PC-3 (cell line): Measurements from ENCODE around the gene ZDHHC18. TPM values are rescaled to one million over a fixed set of nuclear protein-coding genes. Genes with fewer than 3 reads are reported as not detected.

Experiments
- ATAC-seq: fragments of 200-7000 bp; cut with Tn5 transposase; 2 replicates; pipeline ENCODE4 v1.9.1; 2020; ENCODE audit warnings: mild to moderate bottlenecking, moderate library complexity
- BruUV-seq: library from RNA; stranded (reverse); fragments of 400-500 nt; replicated peaks from 2 replicates; lab custom pipeline; 2021; lab: Mats Ljungman, UMichigan
- CTCF ChIA-PET: fragments of 300-600 bp; sonication (Branson Sonifier 250); formaldehyde crosslinking; loops from one replicate; lab custom pipeline; 2022; ENCODE audit warnings: antibody characterized with exemption; lab: Charles Lee
- POLR2A ChIA-PET: fragments of 300-600 bp; sonication (Branson Sonifier 250); formaldehyde crosslinking; loops from one replicate; lab custom pipeline; 2022; ENCODE audit warnings: antibody characterized with exemption; ENCODE audit not compliant: unreplicated experiment; lab: Charles Lee
- DNase-seq: peaks from one replicate; pipeline ENCODE4 v3.0.0-alpha.2; 2015
- H2AFZ ChIP-seq: fragments of 300-600 bp; sonication (generic); 2 replicates; pipeline ENCODE4 v1.6.0; 2016; ENCODE audit warnings: antibody characterized with exemption, low read length
- H3F3A ChIP-seq: fragments of 300-600 bp; sonication (generic); one replicate; pipeline ENCODE4 v1.6.0; 2017; ENCODE audit warnings: antibody characterized with exemption, low read length, control low read depth, mild to moderate bottlenecking; ENCODE audit not compliant: unreplicated experiment
- H3K27ac ChIP-seq: fragments of 300-600 bp; sonication (generic); 2 replicates; pipeline ENCODE4 v1.5.1; 2016; ENCODE audit warnings: mild to moderate bottlenecking, low read length
- H3K27me3 ChIP-seq: fragments of 300-600 bp; sonication (generic); 2 replicates; pipeline ENCODE4 v1.6.1; 2016; ENCODE audit warnings: low read length, mixed read lengths
- H3K36me3 ChIP-seq: fragments of 300-600 bp; sonication (generic); 2 replicates; pipeline ENCODE4 v1.6.1; 2016; ENCODE audit warnings: low read depth, mixed run types, low read length, mixed read lengths
- H3K4me1 ChIP-seq: fragments of 300-600 bp; sonication (generic); 2 replicates; pipeline ENCODE4 v1.5.1; 2016; ENCODE audit warnings: low read length; ENCODE audit not compliant: insufficient read depth
- H3K4me2 ChIP-seq: fragments of 300-600 bp; sonication (generic); 2 replicates; pipeline ENCODE4 v1.6.0; 2016; ENCODE audit warnings: low read length
- H3K4me3 ChIP-seq: fragments of 300-600 bp; sonication (generic); 2 replicates; pipeline ENCODE4 v1.5.1; 2016; ENCODE audit warnings: mild to moderate bottlenecking, low read length, mixed read lengths
- H3K79me2 ChIP-seq: fragments of 300-600 bp; sonication (generic); 2 replicates; pipeline ENCODE4 v1.6.1; 2017; ENCODE audit warnings: low read length, mixed read lengths
- H3K9ac ChIP-seq: fragments of 300-600 bp; sonication (generic); 2 replicates; pipeline ENCODE4 v1.6.0; 2016; ENCODE audit warnings: mild to moderate bottlenecking, low read length
- H3K9me2 ChIP-seq: fragments of 300-600 bp; sonication (generic); replicated peaks from 2 replicates; pipeline ENCODE4 v1.6.1; 2016; ENCODE audit warnings: mixed run types, low read length, mixed read lengths
- H3K9me3 ChIP-seq: fragments of 300-600 bp; sonication (generic); 2 replicates; pipeline ENCODE4 v1.6.1; 2016; ENCODE audit warnings: low read length, mixed read lengths
- H4K20me1 ChIP-seq: fragments of 300-600 bp; sonication (generic); 2 replicates; pipeline ENCODE4 v1.6.1; 2016; ENCODE audit warnings: low read length, mixed read lengths
- CTCF ChIP-seq: fragments of 300-600 bp; sonication (generic); conservative IDR thresholded peaks from 2 replicates; pipeline ENCODE4 v1.5.1; 2017; ENCODE audit warnings: antibody characterized with exemption, low read depth, mild to moderate bottlenecking, low read length
- EZH2 ChIP-seq: fragments of 300-600 bp; sonication (generic); IDR thresholded peaks from one replicate; pipeline ENCODE4 v1.6.1; 2017; ENCODE audit warnings: antibody characterized with exemption, mild to moderate bottlenecking, low read length; ENCODE audit not compliant: unreplicated experiment
- EZH2phosphoT487 ChIP-seq: fragments of 300-600 bp; sonication (generic); IDR thresholded peaks from 2 replicates; pipeline ENCODE4 v1.6.1; 2018; ENCODE audit warnings: mild to moderate bottlenecking, antibody characterized with exemption, low read length, borderline replicate concordance
- intact Hi-C: fragments of 100-400 bp; cut with micrococcal nuclease; formaldehyde crosslinking; loops from 2 replicates; pipeline ENCODE4 v1.9.0; 2023
- total RNA-seq: library from RNA; depleted of rRNA; stranded (reverse); fragments of >200 nt; gene quantifications from 2 replicates; pipeline ENCODE4 v1.2.3, GENCODE V29; 2014

ZDHHC18 gene
- total RNA-seq, 1 experiment from 2014 or later: 18.1 TPM

GRCh38 chr1:26854906-26855305 lies 28.4 kb downstream of the ZDHHC18 start:
- DNase-seq (no peak), ATAC-seq (no peak)
- Histone ChIP-seq H3K36me3 (peaks cover 40% of the 10 kb centered on the region), H3K27me3 (no peaks in the 10 kb centered on the region), H3K4me1 (peaks cover 54% of the 10 kb centered on the region), H4K20me1 (no peaks in the 10 kb centered on the region), H3K79me2 (no peaks in the 10 kb centered on the region), H3F3A (no peaks in the 10 kb centered on the region), H3K4me3 (no peak overlapping the region), H3K4me2 (no peak overlapping the region), H3K27ac (peak overlapping the region; percentile 89; the same call in 1 of the 2 replicates), H2AFZ (no peak overlapping the region), H3K9me3 (no peaks in the 10 kb centered on the region), H3K9me2 (no peaks in the 10 kb centered on the region), H3K9ac (no peak overlapping the region)
- BruUV-seq: no TSS peak
- TF ChIP-seq EZH2: no peak
- no peak for TF ChIP-seq EZH2phosphoT487
- no peak for TF ChIP-seq CTCF
- CTCF ChIA-PET: no interaction called here
- POLR2A ChIA-PET: no interaction called here
- intact Hi-C loops: no loop called here

GRCh38 chr1:26855636-26856035 lies 29.1 kb downstream of the ZDHHC18 start:
- H3K9me3 ChIP-seq: no peaks in the 10 kb centered on the region
- H3K4me3 ChIP-seq: no peak overlapping the region
- no peaks in the 10 kb centered on the region for H4K20me1 ChIP-seq
- ChIA-PET POLR2A (interaction anchor here (0.6 kb wide), 1 partner anchor 929 kb away, joined by 4 read pairs; no protein-coding TSS in a partner anchor), CTCF (no interaction called here)
- intact Hi-C loops: no loop called here
- H3K79me2 ChIP-seq: no peaks in the 10 kb centered on the region
- peaks cover 51% of the 10 kb centered on the region for H3K4me1 ChIP-seq
- no peaks in the 10 kb centered on the region for H3K27me3 ChIP-seq
- no peak for TF ChIP-seq EZH2phosphoT487
- TF ChIP-seq EZH2: no peak
- TF ChIP-seq CTCF: no peak
- no TSS peak for BruUV-seq
- no peak overlapping the region for H3K9ac ChIP-seq
- H3K36me3 ChIP-seq: peaks cover 32% of the 10 kb centered on the region
- 0 out of 2 replicates have a peak overlapping the region, but pooled peaks have one; percentile 4 for H3K27ac ChIP-seq
- H3K9me2 ChIP-seq: no peaks in the 10 kb centered on the region
- no peak overlapping the region for H2AFZ ChIP-seq
- H3F3A ChIP-seq: no peaks in the 10 kb centered on the region
- DNase-seq: no peak
- H3K4me2 ChIP-seq: no peak overlapping the region
- no peak for ATAC-seq

DNA sequence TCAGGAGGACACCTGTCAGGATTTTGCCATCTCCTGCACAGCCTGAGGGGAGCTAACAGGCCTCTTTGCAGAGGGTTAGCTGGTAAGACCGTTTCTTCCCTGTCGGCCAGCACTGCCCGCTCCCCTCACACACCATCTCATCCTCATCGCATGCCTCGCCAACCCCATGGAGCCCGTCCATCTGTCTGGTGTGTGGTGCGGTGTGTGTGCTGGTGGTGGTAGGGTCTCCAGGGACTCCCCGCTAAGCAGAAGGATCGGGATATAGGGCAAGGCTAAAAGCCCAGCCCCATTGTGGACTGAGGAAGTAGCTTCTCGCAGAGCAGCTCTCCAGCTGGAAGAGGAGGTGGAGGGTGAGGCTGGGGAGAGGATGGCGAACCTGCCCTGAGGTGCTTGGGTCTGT lies 29.7 kb downstream of the ZDHHC18 start:
- Histone ChIP-seq H3K79me2 (no peaks in the 10 kb centered on the region), H3K27ac (no peak overlapping the region), H3K9me2 (no peaks in the 10 kb centered on the region), H3F3A (peaks cover 3% of the 10 kb centered on the region), H3K4me2 (no peak overlapping the region), H3K36me3 (peaks cover 28% of the 10 kb centered on the region), H3K27me3 (no peaks in the 10 kb centered on the region), H4K20me1 (no peaks in the 10 kb centered on the region), H3K9me3 (no peaks in the 10 kb centered on the region), H3K4me3 (no peak overlapping the region), H3K4me1 (peaks cover 56% of the 10 kb centered on the region), H3K9ac (no peak overlapping the region), H2AFZ (no peak overlapping the region)
- ChIA-PET CTCF (no interaction called here), POLR2A (interaction anchor here (0.6 kb wide), 1 partner anchor 928 kb away, joined by 4 read pairs; no protein-coding TSS in a partner anchor)
- no peak for TF ChIP-seq EZH2
- TF ChIP-seq CTCF: no peak
- no peak for TF ChIP-seq EZH2phosphoT487
- no peak for ATAC-seq
- intact Hi-C loops: no loop called here
- no peak for DNase-seq
- no TSS peak for BruUV-seq
